CD8-positive, alpha-beta memory T cell (primary cell): ENCODE measurements around the gene TLK1. TPM values are rescaled to one million over a fixed set of nuclear protein-coding genes. Genes with fewer than 3 reads are reported as not detected.

Experiments
- CTCF ChIA-PET: fragments of 350-600 bp; sonication (Branson Sonifier 250); formaldehyde crosslinking; loops from one replicate; lab custom pipeline; 2021; ENCODE audit warnings: antibody characterized with exemption; lab: Charles Lee
- POLR2A ChIA-PET: fragments of 350-600 bp; sonication (Branson Sonifier 250); formaldehyde crosslinking; loops from one replicate; lab custom pipeline; 2021; ENCODE audit warnings: antibody characterized with exemption; lab: Charles Lee
- DNase-seq, 5 donors: peaks; one replicate each; pipeline versions ENCODE4 v3.0.0 to v3.0.0-alpha.2; 2020 to 2022; ENCODE audit warnings: mixed read lengths in 1 of 5
- H3K27ac ChIP-seq: one replicate; pipeline ENCODE4 v1.7.0; 2013; ENCODE audit warnings: low read depth, mild to moderate bottlenecking, low read length, moderate library complexity
- H3K27me3 ChIP-seq: 2 replicates; pipeline ENCODE4 v1.7.0; 2013; ENCODE audit warnings: low read length, mild to moderate bottlenecking; ENCODE audit not compliant: insufficient read depth, poor library complexity, severe bottlenecking
- H3K36me3 ChIP-seq: 2 replicates; pipeline ENCODE4 v1.7.0; 2013; ENCODE audit warnings: mild to moderate bottlenecking, low read length, moderate library complexity; ENCODE audit not compliant: insufficient read depth
- H3K4me1 ChIP-seq: 2 replicates; pipeline ENCODE4 v1.7.0; 2013; ENCODE audit warnings: mild to moderate bottlenecking, low read length, moderate library complexity; ENCODE audit not compliant: insufficient read depth
- H3K4me3 ChIP-seq: 2 replicates; pipeline ENCODE4 v1.7.0; 2013; ENCODE audit warnings: mild to moderate bottlenecking, low read length
- H3K9me3 ChIP-seq: 2 replicates; pipeline ENCODE4 v1.7.0; 2013; ENCODE audit warnings: mild to moderate bottlenecking, low read length
- H3K27ac Mint-ChIP-seq, 8 donors: one replicate each; pipeline ENCODE4 v1.8.0; 2020 to 2021; ENCODE audit warnings: mixed read lengths in 8 of 8, mild to moderate bottlenecking in 6 of 8, inconsistent platforms in 3 of 8, moderate library complexity in 3 of 8
- H3K27me3 Mint-ChIP-seq, 2 donors: one replicate each; pipeline ENCODE4 v1.8.0; 2020 to 2021; ENCODE audit warnings: mixed read lengths in 2 of 2, mild to moderate bottlenecking in 1 of 2, moderate library complexity in 1 of 2
- H3K36me3 Mint-ChIP-seq, 3 donors: one replicate each; pipeline ENCODE4 v1.8.0; 2020 to 2021; ENCODE audit warnings: mixed read lengths in 3 of 3, inconsistent platforms in 1 of 3, mild to moderate bottlenecking in 1 of 3
- H3K4me1 Mint-ChIP-seq, 3 donors: one replicate each; pipeline ENCODE4 v1.8.0; 2020 to 2021; ENCODE audit warnings: mixed read lengths in 3 of 3, inconsistent platforms in 1 of 3, mild to moderate bottlenecking in 1 of 3
- H3K4me3 Mint-ChIP-seq, 7 donors: one replicate each; pipeline ENCODE4 v1.8.0; 2020 to 2021; ENCODE audit warnings: mixed read lengths in 7 of 7, mild to moderate bottlenecking in 6 of 7, moderate library complexity in 4 of 7, inconsistent platforms in 2 of 7
- H3K9me3 Mint-ChIP-seq, 5 donors: one replicate each; pipeline ENCODE4 v1.8.0; 2020 to 2022; ENCODE audit warnings: mixed read lengths in 5 of 5, mild to moderate bottlenecking in 3 of 5, moderate library complexity in 2 of 5, inconsistent platforms in 1 of 5
- polyA plus RNA-seq: library from polyadenylated mRNA; unstranded; fragments of 300-500 nt; fragmentation: Illumina TruSeq; gene quantifications from one replicate; pipeline ENCODE4 v1.2.3, GENCODE V29; 2021
- total RNA-seq, 2 experiments: library from RNA; stranded (reverse); gene quantifications; one replicate each; pipeline ENCODE4 v1.2.3, GENCODE V29; 2021

Gene TLK1
- total and polyA plus RNA-seq, 3 experiments from 2014 or later, result 37.6 to 79.0 (median 73.2) TPM

DNA sequence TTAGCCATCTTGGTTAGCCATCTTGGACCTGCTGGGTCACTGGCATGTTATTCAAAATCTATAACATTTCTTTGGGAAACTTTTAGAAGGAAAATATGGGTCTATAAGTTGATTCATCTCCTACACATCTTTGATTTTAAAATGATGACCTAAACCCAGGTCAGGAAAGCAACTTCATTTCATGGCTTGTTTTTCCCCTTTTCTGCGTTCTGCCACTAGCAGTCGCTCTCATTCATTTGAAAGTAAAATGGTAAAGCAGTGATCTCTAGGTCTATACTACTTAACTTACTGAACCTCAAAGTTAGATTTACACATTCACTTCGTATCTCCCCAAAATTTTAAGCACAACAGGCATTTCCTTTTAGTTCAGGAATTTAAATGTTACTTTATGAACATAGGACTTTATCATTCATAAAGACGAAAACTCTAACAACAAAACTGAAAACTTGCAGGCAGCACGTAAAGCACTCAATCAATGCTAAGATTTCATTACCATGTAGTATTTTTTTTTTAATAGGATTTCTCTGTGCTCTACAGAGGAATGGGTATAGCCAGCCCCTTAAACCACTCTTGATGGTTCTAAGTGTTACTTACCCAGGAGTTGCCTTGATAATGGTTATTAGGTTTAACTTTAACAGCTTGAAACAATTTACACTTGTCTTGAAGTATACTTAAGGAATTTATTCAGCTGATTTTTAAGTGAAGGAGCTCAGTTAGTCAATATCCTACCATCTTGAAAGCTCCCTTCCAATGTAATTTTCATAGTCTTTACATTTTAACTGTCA lies 169.1 kb downstream of the TLK1 start:
- Mint-ChIP-seq H3K36me3 (peaks cover 0 to 54% (median 11%) of the 10 kb centered on the region in 3 donors), H3K27ac (peak overlapping the region in 1 of 8 donors; percentile 50), H3K27me3 (no peaks in the 10 kb centered on the region), H3K4me1 (no peaks in the 10 kb centered on the region), H3K4me3 (no peak overlapping the region), H3K9me3 (no peaks in the 10 kb centered on the region)
- Histone ChIP-seq H3K4me3 (no peak overlapping the region), H3K4me1 (no peaks in the 10 kb centered on the region), H3K9me3 (no peaks in the 10 kb centered on the region), H3K36me3 (peaks cover 6% of the 10 kb centered on the region), H3K27ac (no peak overlapping the region), H3K27me3 (no peaks in the 10 kb centered on the region)
- DNase-seq, result no peak
- ChIA-PET POLR2A (no interaction called here), CTCF (no interaction called here)

DNA sequence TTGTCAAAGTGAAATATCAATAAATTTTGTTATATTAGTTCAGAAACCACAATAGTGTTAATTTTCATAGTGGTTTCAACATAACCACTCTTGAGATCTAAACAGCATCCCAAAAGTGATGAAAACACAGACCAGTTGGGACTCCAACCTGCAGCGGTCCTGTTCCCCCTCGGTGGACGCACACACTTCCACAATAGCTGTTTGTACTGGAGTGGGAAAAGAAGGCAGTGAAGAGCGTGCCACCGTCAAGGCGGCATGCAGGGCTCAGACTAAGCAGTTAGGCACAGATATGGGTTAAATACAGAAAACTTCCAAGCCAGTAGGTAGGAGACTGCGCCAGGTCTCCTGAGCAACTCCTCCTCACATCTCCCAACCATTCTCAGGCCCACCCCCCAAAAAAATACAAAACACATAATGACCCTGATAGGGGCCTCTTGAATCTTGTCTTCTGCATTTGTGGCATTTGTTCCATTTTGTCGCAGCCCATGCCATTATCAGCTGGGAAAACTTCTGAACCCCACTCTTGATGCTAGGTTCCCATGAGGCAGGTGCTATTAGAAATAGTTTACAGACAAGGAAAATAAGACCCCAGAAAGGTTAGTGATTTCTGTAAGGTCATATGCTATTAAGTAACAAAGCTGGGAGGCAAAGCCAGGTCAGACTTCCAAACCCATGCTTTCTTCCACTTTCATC lies 174.0 kb downstream of the TLK1 start:
- POLR2A ChIA-PET, result no interaction called here

DNA sequence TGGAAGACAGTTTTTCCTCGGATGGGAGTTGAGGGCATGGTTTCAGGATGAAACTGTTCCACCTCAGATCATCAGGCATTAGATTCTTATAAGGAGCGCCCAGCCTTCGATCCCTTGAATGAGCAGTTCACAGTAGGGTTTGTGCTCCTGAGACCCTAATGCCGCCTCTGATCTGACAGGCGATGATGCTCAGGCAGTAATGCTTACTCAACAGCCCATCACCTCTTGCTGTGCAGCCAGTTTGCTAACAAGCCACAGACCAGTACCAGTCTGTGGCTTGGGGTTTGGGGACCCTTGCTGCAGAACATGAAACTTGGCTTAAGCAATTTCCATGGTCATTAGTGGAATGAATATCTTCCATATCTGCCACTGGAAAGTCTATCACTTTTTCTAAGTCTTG lies 175.3 kb downstream of the TLK1 start:
- H3K36me3 Mint-ChIP-seq, result peaks cover 0 to 9% (median 1%) of the 10 kb centered on the region in 3 donors

More for the DNA sequence above, 174.0 kb downstream of the TLK1 start:
- Mint-ChIP-seq H3K36me3 (peaks cover 0 to 17% (median 6%) of the 10 kb centered on the region in 3 donors), H3K9me3 (no peaks in the 10 kb centered on the region), H3K4me3 (no peak overlapping the region), H3K27ac (peak overlapping the region in 1 of 8 donors; percentile 25), H3K4me1 (no peaks in the 10 kb centered on the region), H3K27me3 (no peaks in the 10 kb centered on the region)
- no peaks in the 10 kb centered on the region for H3K27me3 ChIP-seq
- no peak overlapping the region for H3K27ac ChIP-seq
- DNase-seq, result no peak
- no peaks in the 10 kb centered on the region for H3K36me3 ChIP-seq
- H3K9me3 ChIP-seq, result no peaks in the 10 kb centered on the region
- CTCF ChIA-PET, result interaction anchor here (1.4 kb wide), 1 partner anchor 57 kb away, joined by 3 read pairs; no protein-coding TSS in a partner anchor
- no peak overlapping the region for H3K4me3 ChIP-seq
- no peaks in the 10 kb centered on the region for H3K4me1 ChIP-seq

DNA sequence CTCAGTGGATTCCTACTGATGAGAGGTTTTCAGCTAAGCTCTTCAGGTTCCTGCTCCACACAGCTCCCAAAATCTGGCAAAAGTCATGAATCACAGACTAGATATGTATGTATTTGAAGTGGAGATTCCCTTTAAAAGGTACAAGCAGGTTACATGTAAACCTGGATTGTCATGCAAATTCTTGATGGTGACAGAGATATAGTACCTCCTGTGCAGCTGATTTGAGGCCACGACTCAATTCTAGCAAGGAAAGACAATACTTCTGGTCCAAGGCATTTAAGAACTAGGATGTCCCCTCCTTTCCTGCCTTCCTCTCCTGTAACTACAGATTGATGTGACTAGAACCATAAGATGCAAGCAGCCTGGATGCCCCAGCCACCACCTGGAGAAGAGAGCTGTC lies 176.6 kb downstream of the TLK1 start:
- ChIA-PET CTCF (interaction anchor here (1.3 kb wide), 1 partner anchor 11 kb away, joined by 4 read pairs; no protein-coding TSS in a partner anchor), POLR2A (no interaction called here)
- H3K9me3 Mint-ChIP-seq, result no peaks in the 10 kb centered on the region

More for the DNA sequence above, 175.3 kb downstream of the TLK1 start:
- H3K4me3 ChIP-seq, result no peak overlapping the region
- H3K27ac Mint-ChIP-seq, result no peak overlapping the region
- no peaks in the 10 kb centered on the region for H3K27me3 Mint-ChIP-seq
- H3K4me1 Mint-ChIP-seq, result no peaks in the 10 kb centered on the region
- POLR2A ChIA-PET, result no interaction called here
- H3K9me3 ChIP-seq, result no peaks in the 10 kb centered on the region
- no peak overlapping the region for H3K4me3 Mint-ChIP-seq
- no peak for DNase-seq
- H3K36me3 ChIP-seq, result no peaks in the 10 kb centered on the region
- no peaks in the 10 kb centered on the region for H3K9me3 Mint-ChIP-seq
- no peak overlapping the region for H3K27ac ChIP-seq
- CTCF ChIA-PET, result no interaction called here
- no peaks in the 10 kb centered on the region for H3K27me3 ChIP-seq
- no peaks in the 10 kb centered on the region for H3K4me1 ChIP-seq

DNA sequence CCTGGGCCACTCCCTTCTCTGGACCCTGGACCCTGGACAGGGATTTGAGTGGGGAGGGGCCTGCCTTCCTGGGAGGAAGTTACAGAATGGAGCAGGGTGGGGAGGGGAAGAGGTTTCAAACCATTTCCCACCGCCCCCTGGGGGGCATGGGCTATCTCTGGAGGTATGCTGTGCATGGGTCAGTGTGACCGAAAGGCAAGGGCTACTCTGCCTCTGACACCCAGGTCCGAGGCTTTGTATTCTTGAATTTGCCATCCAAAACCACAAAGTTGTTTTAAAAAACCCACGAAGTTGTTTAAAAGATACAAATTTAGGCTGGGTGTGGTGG lies 184.8 kb downstream of the TLK1 start:
- POLR2A ChIA-PET, result no interaction called here
- peaks cover 10 to 12% (median 11%) of the 10 kb centered on the region in 3 donors for H3K4me1 Mint-ChIP-seq
- DNase-seq, result no peak

More for the DNA sequence above, 176.6 kb downstream of the TLK1 start:
- DNase-seq, result no peak
- H3K4me1 ChIP-seq, result no peaks in the 10 kb centered on the region
- H3K9me3 ChIP-seq, result no peaks in the 10 kb centered on the region
- Mint-ChIP-seq H3K27ac (no peak overlapping the region), H3K4me3 (no peak overlapping the region), H3K36me3 (peaks cover 0 to 9% (median 1%) of the 10 kb centered on the region in 3 donors), H3K27me3 (no peaks in the 10 kb centered on the region), H3K4me1 (no peaks in the 10 kb centered on the region)
- no peaks in the 10 kb centered on the region for H3K36me3 ChIP-seq
- no peak overlapping the region for H3K27ac ChIP-seq
- H3K4me3 ChIP-seq, result no peak overlapping the region
- no peaks in the 10 kb centered on the region for H3K27me3 ChIP-seq

DNA sequence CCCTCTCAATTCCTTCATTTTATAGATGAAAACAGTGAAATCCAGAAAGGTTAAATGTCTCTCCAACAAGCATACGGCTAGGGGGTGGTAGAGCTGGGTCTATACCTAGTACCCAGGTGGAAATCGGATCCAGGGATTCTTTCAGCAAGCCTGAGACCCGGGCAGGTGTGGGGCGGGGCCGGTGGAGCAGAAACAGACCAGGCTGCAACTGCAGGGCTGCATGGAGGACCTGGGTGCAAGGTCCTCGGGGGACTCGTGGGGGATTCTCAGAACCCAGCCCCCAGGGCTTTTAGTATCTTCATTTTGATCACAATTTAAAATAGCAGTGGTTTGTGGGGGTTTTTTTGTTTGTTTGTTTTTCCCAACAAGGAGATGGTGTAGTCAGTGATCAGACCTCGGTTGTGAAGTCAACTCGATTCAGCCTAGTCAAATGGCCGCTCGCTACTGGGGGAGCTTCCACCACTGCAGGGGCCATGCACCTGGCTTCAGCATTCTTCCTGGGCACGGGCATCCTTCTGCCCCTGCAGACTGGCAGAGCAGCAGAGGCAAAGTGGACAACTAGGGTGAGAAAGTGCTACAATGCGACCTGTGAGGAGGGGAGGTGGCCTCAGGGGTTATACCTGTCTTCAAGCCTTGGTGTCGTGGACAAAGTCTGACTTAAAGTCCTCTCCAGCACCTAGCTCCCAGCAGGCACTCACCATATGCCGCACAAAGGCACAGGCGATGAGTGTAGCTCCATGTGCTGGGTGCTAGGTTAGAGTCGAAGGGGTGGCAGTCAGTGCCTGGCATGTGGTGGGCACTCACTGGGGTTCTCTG lies 185.4 kb downstream of the TLK1 start:
- no peak overlapping the region for H3K4me3 ChIP-seq
- H3K36me3 ChIP-seq, result no peaks in the 10 kb centered on the region
- Mint-ChIP-seq H3K4me1 (peaks cover 10 to 12% (median 11%) of the 10 kb centered on the region in 3 donors), H3K27me3 (no peaks in the 10 kb centered on the region), H3K36me3 (no peaks in the 10 kb centered on the region), H3K9me3 (no peaks in the 10 kb centered on the region), H3K27ac (peak overlapping the region in 1 of 8 donors; percentile 52), H3K4me3 (peak overlapping the region in 4 of 7 donors; percentile 23 to 84 (median 52))
- ChIA-PET CTCF (interaction anchor here (0.9 to 1.4 kb wide), 3 partner anchors 112 to 441 kb away, joined by 4 to 9 read pairs (median 5); no protein-coding TSS in a partner anchor), POLR2A (no interaction called here)
- peaks cover 5% of the 10 kb centered on the region for H3K4me1 ChIP-seq
- no peaks in the 10 kb centered on the region for H3K27me3 ChIP-seq
- no peak overlapping the region for H3K27ac ChIP-seq
- H3K9me3 ChIP-seq, result no peaks in the 10 kb centered on the region
- DNase-seq, result no peak

More for the DNA sequence above, 184.8 kb downstream of the TLK1 start:
- H3K9me3 Mint-ChIP-seq, result no peaks in the 10 kb centered on the region
- Histone ChIP-seq H3K4me1 (peaks cover 5% of the 10 kb centered on the region), H3K27ac (no peak overlapping the region), H3K27me3 (no peaks in the 10 kb centered on the region), H3K9me3 (no peaks in the 10 kb centered on the region), H3K4me3 (no peak overlapping the region), H3K36me3 (no peaks in the 10 kb centered on the region)
- no peak overlapping the region for H3K4me3 Mint-ChIP-seq
- H3K27ac Mint-ChIP-seq, result peak overlapping the region in 1 of 8 donors; percentile 52
- no peaks in the 10 kb centered on the region for H3K27me3 Mint-ChIP-seq
- CTCF ChIA-PET, result interaction anchor here (1.3 kb wide), 1 partner anchor 440 kb away, joined by 8 read pairs; no protein-coding TSS in a partner anchor
- H3K36me3 Mint-ChIP-seq, result no peaks in the 10 kb centered on the region

DNA sequence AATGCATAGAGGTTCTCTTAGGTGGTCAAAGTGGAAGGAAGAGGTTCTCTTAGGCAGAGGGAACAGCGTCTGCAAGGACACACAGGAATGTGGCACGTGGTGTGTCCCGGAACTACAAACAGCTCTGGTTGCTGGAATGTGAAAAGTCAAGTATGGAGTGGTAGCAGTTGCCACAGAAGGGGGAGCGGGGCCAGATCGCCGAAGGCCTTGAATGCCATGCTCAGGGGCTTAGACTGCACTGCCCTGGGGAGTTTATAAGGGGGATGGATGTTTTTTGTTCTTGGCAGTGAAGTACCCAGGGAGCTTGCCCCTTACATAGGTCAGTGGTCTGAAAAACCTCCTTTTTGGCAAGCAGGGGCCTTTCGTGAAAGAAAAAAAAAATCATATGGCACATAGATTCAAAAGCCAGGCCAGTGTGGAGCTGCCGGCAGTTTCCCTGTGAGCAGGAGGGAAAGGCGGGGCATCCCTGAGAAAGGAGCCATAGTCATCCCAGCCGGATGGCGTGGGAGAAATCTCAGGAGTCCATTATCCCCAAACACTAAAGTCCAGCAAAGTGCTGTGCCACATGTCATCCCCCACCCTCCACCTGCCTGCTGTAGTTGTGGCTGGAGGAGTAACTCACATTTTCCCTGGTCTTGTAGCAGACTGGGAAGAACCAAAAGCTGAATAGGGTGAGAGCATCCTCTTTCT lies 186.2 kb downstream of the TLK1 start:
- no peaks in the 10 kb centered on the region for H3K36me3 Mint-ChIP-seq
- ChIA-PET POLR2A (no interaction called here), CTCF (interaction anchor here (0.8 to 2.0 kb wide), 5 partner anchors 18 to 442 kb away, joined by 4 to 9 read pairs (median 5); partner anchors contain the start of gene GORASP2)
- H3K9me3 ChIP-seq, result no peaks in the 10 kb centered on the region
- H3K36me3 ChIP-seq, result no peaks in the 10 kb centered on the region
- H3K27me3 Mint-ChIP-seq, result no peaks in the 10 kb centered on the region
- peaks cover 5% of the 10 kb centered on the region for H3K4me1 ChIP-seq
- H3K27ac Mint-ChIP-seq, result peak overlapping the region in 5 of 8 donors; percentile 19 to 85 (median 60)
- H3K4me3 Mint-ChIP-seq, result peak overlapping the region; percentile 68 to 87 (median 81)
- H3K4me3 ChIP-seq, result peak overlapping the region; percentile 73
- no peak for DNase-seq
- no peaks in the 10 kb centered on the region for H3K9me3 Mint-ChIP-seq
- H3K4me1 Mint-ChIP-seq, result peaks cover 10 to 12% (median 11%) of the 10 kb centered on the region in 3 donors
- H3K27me3 ChIP-seq, result no peaks in the 10 kb centered on the region
- no peak overlapping the region for H3K27ac ChIP-seq
